GM19025 (cell line): ENCODE results near the gene FAXC.
"Not testable (repeated sequence)": the region's sequence is repeated elsewhere in the genome, so short reads cannot be mapped to it uniquely, and the experiment has no call there.

ENCODE experiments used
- ATAC-seq: cut with Tn5 transposase; IDR thresholded peaks from one replicate; pipeline ENCODE4 v1.9.1; 2021; ENCODE audit warnings: mild to moderate bottlenecking, low read depth, moderate library complexity; ENCODE audit not compliant: unreplicated experiment

FAXC gene

GRCh38 chr6:99289701-99290100 is 59.8 kb downstream of the FAXC start:
- no peak for ATAC-seq

- no peak for ATAC-seq
Measured at GRCh38 chr6:99288668-99289067, 60.8 kb downstream of the FAXC start.

- no peak for ATAC-seq
Measured at GRCh38 chr6:99287523-99287922, 62.0 kb downstream of the FAXC start.

GRCh38 chr6:99285881-99286280 is 63.6 kb downstream of the FAXC start:
- no peak for ATAC-seq

GRCh38 chr6:99282479-99283062 is 66.9 kb downstream of the FAXC start:
- ATAC-seq: no peak

- ATAC-seq: no peak
Measured at GRCh38 chr6:99276747-99277146, 72.7 kb downstream of the FAXC start.

GRCh38 chr6:99270826-99271225 is 78.6 kb downstream of the FAXC start:
- ATAC-seq: no peak

- no peak for ATAC-seq
Measured at GRCh38 chr6:99270030-99270429, 79.4 kb downstream of the FAXC start.

- ATAC-seq: no peak
Measured at GRCh38 chr6:99269207-99269606, 80.3 kb downstream of the FAXC start.

- not testable (repeated sequence) for ATAC-seq
Measured at GRCh38 chr6:99266996-99267395, 82.5 kb downstream of the FAXC start.

GRCh38 chr6:99265447-99265846 is 84.0 kb downstream of the FAXC start:
- not testable (repeated sequence) for ATAC-seq

GRCh38 chr6:99254616-99255550 is 94.6 kb downstream of the FAXC start:
- ATAC-seq: no peak

- no peak for ATAC-seq
Measured at GRCh38 chr6:99253271-99253670, 96.2 kb downstream of the FAXC start.

- ATAC-seq: no peak
Measured at GRCh38 chr6:99252421-99252820, 97.1 kb downstream of the FAXC start.

GRCh38 chr6:99250476-99250875 is 99.0 kb downstream of the FAXC start:
- no peak for ATAC-seq

GRCh38 chr6:99246602-99247001 is 102.9 kb downstream of the FAXC start:
- no peak for ATAC-seq

GRCh38 chr6:99241905-99242534 is 107.5 kb downstream of the FAXC start:
- ATAC-seq: no peak

GRCh38 chr6:99236010-99236409 is 113.5 kb downstream of the FAXC start:
- peak; percentile 61 for ATAC-seq

- ATAC-seq: no peak
Measured at GRCh38 chr6:99233219-99233618, 116.3 kb downstream of the FAXC start.

- ATAC-seq: no peak
Measured at GRCh38 chr6:99232056-99232455, 117.4 kb downstream of the FAXC start.

GRCh38 chr6:99225172-99225571 is 124.3 kb downstream of the FAXC start:
- ATAC-seq: no peak
